Right renal cortex interstitium (tissue), 3 donors: ENCODE data around the gene PHKB. TPM values are rescaled to one million over a fixed set of nuclear protein-coding genes. Genes with fewer than 3 reads are reported as not detected.
"Not testable (repeated sequence)": the region's sequence is repeated elsewhere in the genome, so short reads cannot be mapped to it uniquely, and the experiment has no call there.

Experiments
- DNase-seq, 3 donors: peaks; one replicate each; pipeline ENCODE4 v3.0.0-alpha.2; 2013; ENCODE audit warnings: low read depth in 3 of 3, low spot score in 2 of 3
- polyA plus RNA-seq, 3 donors: library from polyadenylated mRNA; unstranded; fragments of 120-200 nt; gene quantifications; one replicate each; pipeline ENCODE4 v1.2.1, GENCODE V29; 2013; ENCODE audit not compliant: insufficient read length in 3 of 3

Gene PHKB
- polyA plus RNA-seq, 3 donors, result 79.9 to 87.6 (median 85.1) TPM

- no peak for DNase-seq
Observed at GRCh38 chr16:47499700-47500264, 38.7 kb downstream of the PHKB start.

- DNase-seq, result no peak
Observed at GRCh38 chr16:47503936-47504335, 42.8 kb downstream of the PHKB start.

GRCh38 chr16:47504599-47504998 is 43.5 kb downstream of the PHKB start:
- DNase-seq, result no peak

- no peak for DNase-seq
Observed at GRCh38 chr16:47506800-47507199, 45.7 kb downstream of the PHKB start.

- no peak for DNase-seq
Observed at GRCh38 chr16:47507701-47508100, 46.6 kb downstream of the PHKB start.

- DNase-seq, result no peak
Observed at GRCh38 chr16:47511882-47512281, 50.8 kb downstream of the PHKB start.

- DNase-seq, result no peak
Observed at GRCh38 chr16:47519037-47519436, 57.9 kb downstream of the PHKB start.

- DNase-seq, result no peak
Observed at GRCh38 chr16:47519546-47519945, 58.4 kb downstream of the PHKB start.

- no peak for DNase-seq
Observed at GRCh38 chr16:47519996-47520679, 59.0 kb downstream of the PHKB start.

- DNase-seq, result no peak
Observed at GRCh38 chr16:47523342-47524006, 62.3 kb downstream of the PHKB start.

- no peak for DNase-seq
Observed at GRCh38 chr16:47524007-47524405, 62.9 kb downstream of the PHKB start.

- DNase-seq, result no peak
Observed at GRCh38 chr16:47528431-47528830, 67.3 kb downstream of the PHKB start.

GRCh38 chr16:47533744-47534292 is 72.7 kb downstream of the PHKB start:
- DNase-seq, result no peak

GRCh38 chr16:47538472-47538871 is 77.3 kb downstream of the PHKB start:
- DNase-seq, result no peak

GRCh38 chr16:47539707-47540670 is 78.9 kb downstream of the PHKB start:
- DNase-seq, result not testable (repeated sequence)

- not testable (repeated sequence) for DNase-seq
Observed at GRCh38 chr16:47541135-47541534, 80.0 kb downstream of the PHKB start.

GRCh38 chr16:47544255-47544654 is 83.1 kb downstream of the PHKB start:
- DNase-seq, result not testable (repeated sequence)

GRCh38 chr16:47551185-47551584 is 90.1 kb downstream of the PHKB start:
- DNase-seq, result not testable (repeated sequence)

- not testable (repeated sequence) for DNase-seq
Observed at GRCh38 chr16:47551767-47552166, 90.6 kb downstream of the PHKB start.

GRCh38 chr16:47553853-47554564 is 92.9 kb downstream of the PHKB start:
- DNase-seq, result no peak
